LNCaP clone FGC (cell line): ENCODE data around the gene SLC4A11.
"Not testable (repeated sequence)": the region's sequence is repeated elsewhere in the genome, so short reads cannot be mapped to it uniquely, and the experiment has no call there.

Experiments
- DNase-seq: peaks from one replicate; pipeline ENCODE4 v3.0.0-alpha.2; 2011; ENCODE audit warnings: low read depth
- H3K4me3 ChIP-seq: 2 replicates; pipeline ENCODE4 v1.5.1; 2011; ENCODE audit warnings: mild to moderate bottlenecking, low read depth, low read length, control low read depth
- TF ChIP-seq, protein P1 (sequence below): IDR thresholded peaks from 2 replicates; pipeline ENCODE4 v1.5.1; 2012; ENCODE audit warnings: mild to moderate bottlenecking; ENCODE audit not compliant: control insufficient read depth, insufficient read depth; ENCODE audit errors: extremely low read depth

The SLC4A11 gene

DNA sequence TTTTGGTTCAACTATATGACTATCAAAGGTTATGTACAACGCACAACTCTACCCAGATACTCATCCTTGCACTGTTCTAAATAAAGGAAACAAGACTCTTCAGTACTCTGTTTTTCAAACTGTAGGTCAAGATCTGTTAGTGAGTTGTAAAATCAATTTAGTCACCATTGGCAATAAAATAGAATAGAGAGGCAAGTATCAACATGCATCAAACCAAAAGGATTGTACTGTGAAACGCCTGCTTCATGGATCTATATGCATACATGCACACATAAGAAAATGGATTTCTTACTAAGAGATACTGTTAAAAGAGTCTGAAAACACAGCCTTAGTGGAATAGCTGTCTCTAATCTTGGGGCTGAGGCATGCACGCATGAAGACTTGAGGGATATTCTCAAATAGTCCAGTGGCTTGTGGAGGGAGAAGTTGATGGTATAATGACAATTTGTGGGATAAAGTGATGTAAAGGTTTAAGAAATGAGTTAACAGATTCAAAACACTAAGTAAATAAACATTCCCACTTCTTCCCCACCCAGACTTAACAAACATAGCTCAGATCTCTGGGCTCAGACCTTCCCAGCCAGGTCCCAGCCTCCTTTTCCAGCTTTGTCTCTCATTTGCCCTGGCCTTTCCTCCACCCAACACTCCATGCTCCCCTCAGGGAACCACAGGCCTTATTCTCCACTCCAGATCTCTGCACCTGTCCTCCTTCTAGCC, 54.9 kb downstream of the SLC4A11 start:
- TF ChIP-seq, protein P1, sequence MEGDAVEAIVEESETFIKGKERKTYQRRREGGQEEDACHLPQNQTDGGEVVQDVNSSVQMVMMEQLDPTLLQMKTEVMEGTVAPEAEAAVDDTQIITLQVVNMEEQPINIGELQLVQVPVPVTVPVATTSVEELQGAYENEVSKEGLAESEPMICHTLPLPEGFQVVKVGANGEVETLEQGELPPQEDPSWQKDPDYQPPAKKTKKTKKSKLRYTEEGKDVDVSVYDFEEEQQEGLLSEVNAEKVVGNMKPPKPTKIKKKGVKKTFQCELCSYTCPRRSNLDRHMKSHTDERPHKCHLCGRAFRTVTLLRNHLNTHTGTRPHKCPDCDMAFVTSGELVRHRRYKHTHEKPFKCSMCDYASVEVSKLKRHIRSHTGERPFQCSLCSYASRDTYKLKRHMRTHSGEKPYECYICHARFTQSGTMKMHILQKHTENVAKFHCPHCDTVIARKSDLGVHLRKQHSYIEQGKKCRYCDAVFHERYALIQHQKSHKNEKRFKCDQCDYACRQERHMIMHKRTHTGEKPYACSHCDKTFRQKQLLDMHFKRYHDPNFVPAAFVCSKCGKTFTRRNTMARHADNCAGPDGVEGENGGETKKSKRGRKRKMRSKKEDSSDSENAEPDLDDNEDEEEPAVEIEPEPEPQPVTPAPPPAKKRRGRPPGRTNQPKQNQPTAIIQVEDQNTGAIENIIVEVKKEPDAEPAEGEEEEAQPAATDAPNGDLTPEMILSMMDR, result no peak
- no peak for DNase-seq
- no peak overlapping the region for H3K4me3 ChIP-seq

DNA sequence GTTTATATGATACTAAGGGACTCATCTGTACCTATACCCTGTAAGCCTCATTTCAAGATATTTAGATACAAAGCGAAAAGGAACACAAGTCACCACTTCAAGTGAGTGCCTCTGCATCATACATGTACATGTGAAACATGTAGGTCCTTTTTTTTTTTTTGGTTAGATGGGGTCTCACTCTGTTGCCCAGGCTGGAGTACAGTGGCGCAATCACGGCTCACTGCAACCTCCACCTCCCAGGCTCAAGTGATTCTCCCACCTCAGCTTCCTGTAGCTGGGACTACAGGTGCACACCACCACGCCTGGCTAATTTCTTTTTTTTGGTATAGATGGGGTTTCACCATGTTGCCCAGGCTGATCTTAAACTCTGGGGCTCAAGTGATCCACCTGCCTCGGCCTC, 56.6 kb downstream of the SLC4A11 start:
- H3K4me3 ChIP-seq, DNase-seq: not testable (repeated sequence)

DNA sequence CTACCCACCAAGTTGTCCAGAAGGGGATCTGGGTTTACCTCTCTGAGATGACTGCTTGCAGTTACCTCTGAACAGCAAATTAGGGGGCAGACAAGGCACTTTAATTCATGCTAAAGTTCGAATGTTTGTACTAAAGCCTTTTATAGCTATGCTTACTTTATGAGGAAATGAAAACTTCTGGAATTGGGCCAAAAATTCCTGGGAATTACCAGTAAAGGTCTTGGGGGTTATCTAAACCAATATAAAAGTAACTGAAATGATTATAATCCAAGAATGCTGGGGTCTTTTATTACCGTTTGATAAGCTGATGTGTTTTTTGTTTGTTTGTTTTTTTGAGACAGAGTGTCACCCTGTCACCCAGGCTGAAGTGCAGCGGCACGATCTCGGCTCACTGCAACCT, 57.7 kb downstream of the SLC4A11 start:
- TF ChIP-seq, protein P1, result no peak
- no peak overlapping the region for H3K4me3 ChIP-seq
- no peak for DNase-seq

DNA sequence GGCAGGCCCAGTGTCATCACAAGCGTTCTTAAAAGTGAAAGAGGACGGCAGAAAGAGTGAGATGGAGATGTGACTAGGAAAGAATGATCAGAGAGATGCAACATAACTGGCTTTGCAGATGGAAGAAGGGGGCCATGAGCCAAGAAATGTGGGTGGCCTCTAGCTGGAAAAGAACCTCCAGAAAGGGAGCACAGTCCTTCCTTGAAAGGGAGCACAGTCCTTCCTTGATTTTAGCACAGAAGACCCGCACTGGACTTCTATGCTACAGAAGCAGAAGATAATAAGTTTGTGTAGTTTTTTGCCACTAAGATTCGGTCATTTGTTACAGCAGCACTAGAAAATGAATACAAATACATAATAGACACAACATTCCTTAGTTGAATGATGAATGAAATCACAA, 58.7 kb downstream of the SLC4A11 start:
- DNase-seq, result no peak
- no peak overlapping the region for H3K4me3 ChIP-seq
- TF ChIP-seq, protein P1, result no peak

DNA sequence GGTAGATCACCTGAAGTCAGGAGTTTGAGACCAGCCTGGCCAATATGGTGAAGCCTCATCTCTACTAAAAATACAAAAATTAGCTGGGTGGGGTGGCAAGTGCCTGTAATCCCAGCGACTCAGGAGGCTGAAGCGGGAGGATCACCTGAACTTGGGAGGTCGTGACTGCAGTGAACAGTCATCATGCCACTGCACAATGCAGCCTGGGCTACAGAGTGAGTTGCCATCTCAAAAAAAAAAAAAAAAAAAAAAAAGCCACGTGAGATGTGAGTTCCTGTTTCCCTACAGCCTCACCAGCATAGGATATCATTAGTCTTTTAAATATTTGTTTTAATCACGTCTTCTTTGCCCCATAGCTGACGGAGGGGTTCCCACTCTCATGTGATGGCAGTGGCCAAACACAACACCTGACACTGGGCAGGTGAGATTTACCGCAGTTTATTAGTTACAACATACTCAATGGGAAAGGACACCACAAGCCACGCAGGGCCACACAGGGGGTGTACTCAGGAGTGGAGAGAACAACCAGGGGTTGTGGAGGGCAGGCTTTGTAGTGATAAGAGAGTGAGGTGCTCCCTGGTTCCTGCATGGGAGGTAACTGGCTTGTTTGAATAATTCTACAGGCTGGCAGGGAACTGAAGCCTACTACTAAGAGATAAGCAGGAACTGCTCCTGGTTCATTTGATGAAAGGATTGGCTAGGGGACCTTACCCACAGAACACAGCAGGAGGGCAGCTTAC, 61.1 kb downstream of the SLC4A11 start:
- DNase-seq, result no peak
- TF ChIP-seq, protein P1, result no peak
- H3K4me3 ChIP-seq, result no peak overlapping the region
